Stimulated activated CD8-positive, alpha-beta memory T cell treated with anti-CD3 and anti-CD28 coated beads, Interleukin-2, amount 100 ng/mL, for 1 hour (primary cell): ENCODE data around the gene ADISSP.

Source experiments
- DNase-seq, 2 donors: peaks; one replicate each; pipeline ENCODE4 v3.0.0-alpha.2; 2020; ENCODE audit warnings: low read depth in 2 of 2

The ADISSP gene

DNA sequence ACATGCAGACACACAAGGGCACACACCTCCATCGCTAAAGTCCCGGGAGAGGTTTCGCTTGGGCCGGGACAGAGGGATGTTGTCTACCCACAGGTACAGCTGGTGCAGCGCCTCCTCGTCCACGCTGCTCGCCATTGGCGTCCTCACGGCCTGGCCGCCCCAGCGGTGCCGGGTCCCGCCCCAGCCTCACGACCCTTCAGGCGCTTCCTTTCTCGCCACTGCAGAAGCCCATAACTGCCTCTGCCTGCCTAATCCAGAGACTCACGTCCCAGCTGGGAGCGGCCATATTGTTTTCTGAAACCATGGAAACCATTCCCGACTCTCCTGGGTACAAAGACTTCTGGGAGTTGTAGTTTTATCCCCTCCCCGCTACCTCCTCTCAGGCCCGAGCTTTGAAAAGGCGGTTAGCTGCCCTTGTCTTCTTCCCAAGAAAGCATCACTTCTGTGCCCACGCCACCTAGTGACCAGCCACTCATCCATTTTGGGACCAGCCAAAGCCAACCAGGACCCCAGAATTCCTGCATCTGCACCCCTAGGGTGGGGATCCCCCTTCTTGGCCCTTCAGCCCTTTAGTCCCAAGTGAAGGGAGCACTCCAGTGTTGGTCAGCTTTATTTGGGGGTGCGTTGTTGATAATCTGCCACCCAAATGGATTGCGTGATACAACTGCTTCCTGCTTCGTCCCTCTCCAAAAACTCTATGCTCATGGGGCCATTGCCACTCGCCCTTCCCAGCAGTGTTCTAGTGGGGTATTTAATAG, 13.8 kb upstream of the ADISSP start, which contains the start of gene SPEF1:
Gene SPEF1 (minus strand): TSS at position 296 of the 758 bp plus-strand sequence. CDS start 161 bp downstream, at position 135.
- DNase-seq, result no peak

DNA sequence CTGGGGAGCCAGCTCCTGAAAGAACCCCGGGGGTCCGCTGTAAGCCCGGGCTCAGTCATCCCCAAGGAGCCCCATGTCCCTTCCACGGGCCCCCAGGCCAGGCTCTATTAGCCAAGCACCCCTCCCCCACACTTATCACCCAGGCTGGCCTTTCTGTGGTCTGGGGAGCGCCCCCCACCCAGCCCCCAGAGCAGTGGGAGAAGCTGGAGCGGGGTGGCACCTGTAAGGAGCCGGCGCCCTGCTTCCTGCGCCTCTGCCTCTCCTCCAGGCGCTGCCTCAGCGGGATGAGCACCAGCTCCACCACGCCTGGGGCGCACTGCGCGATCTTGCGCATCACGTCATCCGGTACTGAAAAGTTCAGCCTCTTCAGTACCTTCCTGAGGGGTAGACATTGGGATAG, 11.4 kb upstream of the ADISSP start:
- DNase-seq, result no peak

DNA sequence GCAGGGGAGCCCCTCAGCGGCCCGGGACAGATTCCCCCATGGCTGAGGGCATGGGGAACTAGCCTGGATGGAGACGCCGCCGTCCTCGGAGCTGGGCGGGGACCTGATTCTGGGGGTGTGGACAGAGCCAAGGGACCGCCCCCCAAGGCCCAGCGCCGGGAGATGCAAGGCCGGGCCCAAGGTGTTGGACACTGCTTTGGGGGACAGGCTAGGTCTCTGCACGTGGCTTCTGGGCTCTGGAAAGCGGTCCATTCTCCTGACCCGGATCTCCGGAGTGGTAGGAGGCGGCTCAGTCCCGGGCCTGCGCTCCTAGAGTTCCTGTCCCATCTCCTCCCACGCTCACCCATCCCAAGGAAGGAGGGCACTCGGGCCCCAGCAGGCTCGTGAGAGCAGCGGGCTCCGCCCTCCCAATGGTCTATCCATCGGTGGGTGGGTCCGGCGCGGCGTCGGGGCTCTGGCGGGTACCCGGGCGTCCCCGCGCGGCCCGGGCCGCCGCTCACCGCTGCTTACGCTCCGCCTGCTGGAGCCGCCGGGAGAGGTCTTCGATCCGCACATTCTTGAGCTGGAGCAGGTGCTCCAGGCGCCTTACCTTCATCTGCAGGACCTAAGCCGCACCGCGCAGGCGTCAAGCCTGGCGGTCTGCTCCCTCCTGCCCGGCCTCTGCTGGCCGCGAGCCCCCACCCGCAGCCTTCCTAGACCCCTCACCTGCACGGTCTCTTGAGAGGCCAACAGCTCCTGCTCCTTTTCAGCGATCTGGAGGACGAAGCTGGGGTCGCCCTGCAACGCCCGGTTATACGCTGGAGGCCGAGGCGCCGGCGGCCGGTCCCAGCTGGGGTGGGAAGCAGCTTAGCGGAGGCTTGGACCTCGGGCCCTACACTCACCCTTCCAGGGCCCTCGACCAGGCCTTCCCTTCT, 10.4 kb upstream of the ADISSP start:
- DNase-seq, result peak in 1 of 2 donors; percentile 30

DNA sequence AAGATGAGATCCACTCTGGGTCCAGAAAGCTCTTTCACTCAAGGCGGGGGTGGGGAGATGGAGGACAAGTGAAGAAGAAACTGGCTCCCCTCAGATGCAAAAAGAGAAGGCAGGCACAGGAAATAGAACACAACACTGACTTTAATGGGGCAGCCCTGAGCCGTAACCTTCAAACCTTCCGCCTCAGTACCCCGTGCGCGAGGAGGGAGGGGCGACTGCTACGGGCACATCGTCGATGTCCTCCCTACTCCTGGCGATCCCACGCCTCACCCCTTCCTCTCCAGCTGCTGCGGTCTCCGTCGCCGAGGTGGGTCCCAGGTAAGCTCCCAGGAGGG, 9.8 kb upstream of the ADISSP start:
- no peak for DNase-seq

DNA sequence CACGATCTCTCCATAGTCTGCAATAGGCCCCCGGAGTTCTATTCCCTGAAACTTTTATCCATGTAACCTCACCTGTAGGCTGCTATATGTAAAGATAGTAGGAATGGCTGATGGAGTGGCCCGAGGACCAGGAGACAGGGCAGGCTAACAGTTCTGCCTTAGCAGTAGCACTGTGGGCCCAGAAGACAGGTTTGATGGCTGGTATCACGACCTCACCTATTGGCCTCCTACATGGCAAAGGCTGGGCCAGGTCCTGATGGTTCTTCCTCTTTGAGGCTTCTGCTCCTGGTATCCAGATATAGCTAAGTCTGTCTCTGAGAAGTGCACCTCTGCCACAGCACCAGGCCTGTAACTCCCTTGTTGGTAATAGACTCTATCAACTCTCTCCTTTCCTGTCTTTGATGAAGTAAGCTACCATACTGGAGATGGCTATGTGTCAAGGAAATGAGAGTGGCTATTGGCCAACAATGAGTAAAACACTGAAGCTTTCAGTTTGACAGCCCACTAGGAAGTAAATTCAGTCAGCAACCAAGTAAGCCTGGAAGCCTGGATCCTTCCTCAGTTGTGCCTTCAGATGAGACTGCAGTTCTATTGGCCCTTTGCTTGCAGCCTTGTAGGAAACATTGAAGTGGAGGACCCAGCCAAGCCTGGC, 8.0 kb upstream of the ADISSP start:
- DNase-seq, result no peak

DNA sequence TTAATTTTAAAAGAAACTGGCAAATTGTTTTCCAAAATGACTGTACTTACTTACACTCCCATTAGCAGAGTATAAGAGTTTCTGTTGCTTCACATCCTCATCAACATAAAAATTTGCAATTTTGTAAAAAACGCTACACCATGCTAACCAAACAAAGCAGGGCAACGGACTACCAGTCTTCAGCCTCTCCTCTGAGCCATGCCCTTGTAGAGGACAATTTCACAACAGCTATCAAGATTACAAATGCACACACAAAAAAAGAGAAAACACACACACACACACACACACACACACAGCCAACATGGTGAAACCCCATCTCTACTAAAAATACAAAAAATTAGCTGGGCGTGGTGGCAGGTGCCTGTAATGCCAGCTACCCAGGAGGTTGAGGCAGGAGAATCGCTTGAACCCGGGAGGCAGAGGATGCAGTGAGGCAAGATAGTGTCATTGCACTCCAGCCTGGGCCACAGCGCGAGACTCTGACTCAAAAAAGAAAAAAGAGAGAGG, 4.1 kb upstream of the ADISSP start:
- DNase-seq, result no peak

DNA sequence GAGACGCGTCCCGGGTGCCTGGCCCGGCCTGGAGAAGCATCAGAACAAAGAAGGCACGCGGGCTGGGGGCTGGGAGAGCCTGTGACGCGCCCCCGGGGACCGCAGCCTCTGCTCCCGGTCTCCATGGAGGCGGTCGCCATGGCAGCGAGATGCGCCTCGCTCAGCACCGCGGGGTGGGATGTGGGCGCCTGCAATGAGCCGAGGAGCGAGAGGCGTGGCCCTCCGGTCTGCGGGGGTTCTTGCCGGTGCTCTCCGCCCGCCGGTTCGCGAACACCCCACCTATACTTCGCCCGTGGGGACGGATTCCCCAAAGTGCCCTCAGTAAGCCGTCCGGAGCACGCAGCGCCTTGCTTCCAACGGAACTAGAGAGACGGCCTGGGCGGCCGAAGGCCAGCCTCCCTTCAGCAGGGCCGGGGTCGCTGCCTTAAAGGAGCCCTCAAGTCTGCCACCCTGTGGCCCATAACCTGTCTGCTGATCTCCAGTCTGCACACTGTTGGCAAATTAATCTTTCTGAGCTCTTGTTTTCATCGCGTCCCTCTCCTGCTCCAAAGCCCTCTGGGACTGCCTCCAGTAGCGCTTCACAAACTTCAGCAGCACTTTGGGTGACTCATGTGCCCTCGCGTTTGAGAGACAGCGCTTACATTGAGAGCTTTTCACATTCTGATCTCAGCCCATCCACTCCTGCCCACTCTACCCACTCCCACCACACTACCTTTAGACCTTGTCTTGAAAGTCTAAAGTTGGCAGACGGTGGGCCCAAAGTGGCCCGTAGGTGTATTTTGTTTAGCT, 983 bp upstream of the ADISSP start:
- peak; percentile 61 to 62 for DNase-seq

DNA sequence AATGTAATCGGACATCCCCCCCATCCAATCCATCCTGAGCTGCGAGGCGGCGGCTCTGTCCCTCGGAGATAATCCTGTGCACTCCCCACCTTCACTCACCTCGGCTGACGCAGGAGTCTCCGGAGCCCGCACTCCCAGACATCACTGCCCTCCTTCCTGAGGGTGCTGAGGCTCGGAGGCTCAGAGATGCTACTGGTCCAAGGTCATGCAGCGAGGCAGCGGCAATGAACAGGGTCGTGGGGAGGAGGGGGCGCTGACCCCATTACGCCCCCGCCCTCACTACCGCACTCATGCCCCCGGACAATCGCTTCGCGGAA, 485 bp downstream of the ADISSP start:
- no peak for DNase-seq

DNA sequence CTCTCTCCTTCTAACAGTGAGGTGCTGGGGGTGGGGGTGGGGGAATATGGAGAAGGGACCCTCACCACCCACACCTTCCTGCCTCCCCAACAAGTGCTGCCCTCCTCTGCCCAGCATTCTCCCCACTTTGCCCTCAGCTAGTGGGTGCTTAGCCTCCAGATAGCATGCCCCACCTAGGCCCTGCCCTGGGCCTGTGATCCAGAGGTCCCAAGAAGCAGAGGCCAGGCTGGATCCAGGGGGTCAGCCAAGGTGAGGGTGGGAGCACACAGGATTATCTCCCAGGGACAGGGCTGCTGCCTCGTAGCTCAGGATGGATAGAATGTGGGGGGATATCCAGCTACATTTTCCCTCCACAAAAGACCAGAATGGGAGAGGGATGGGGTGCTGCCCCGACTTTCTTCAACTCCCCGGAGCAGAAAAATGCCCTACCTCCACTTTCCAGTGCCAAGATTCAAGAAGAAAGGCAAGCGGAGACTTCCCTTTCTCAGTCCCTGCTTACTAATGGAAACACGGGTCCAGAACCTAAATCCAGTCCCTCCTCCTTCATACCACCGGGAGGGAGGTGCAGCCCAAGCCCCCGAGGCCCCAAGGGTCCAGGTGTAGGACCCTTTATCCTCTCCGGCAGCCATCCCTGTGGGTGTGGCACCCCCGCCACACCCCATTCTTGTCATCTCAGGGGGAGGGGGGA, 987 bp downstream of the ADISSP start:
- DNase-seq, result no peak

DNA sequence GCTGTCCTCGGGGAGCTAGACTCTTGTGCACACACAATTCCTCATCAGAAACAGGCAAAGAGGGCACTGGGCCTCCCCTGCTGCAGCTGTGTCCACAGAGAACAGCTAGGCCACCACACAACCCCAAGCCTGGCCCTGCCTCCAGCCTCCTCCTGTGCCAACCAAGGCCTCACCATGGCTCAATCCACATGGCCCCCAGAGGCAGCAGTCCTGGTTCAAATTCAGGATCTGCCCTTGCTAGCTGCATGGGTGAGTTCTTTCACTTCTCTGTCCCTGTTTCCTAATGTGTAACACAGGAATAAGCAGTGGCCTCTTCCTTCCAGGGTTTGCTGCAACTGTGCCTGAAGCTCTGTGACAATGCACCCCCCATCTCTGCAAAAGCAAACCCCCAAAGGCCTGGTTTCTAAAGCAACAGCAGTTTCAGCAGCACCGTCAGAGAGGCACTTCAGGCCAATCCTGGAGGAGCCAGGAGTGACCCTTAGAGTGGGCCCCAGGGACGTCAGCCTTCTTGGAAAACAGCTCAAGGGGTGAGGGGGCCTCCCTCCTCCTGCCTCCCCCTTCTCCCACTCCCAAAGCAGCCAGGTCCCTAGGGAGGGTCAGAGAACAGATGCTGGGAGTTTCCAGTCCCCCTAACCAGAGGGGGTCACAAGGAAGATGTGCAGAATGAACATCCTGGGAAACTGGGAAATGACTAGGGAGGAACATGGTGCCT, 2.2 kb downstream of the ADISSP start:
- DNase-seq, result no peak

DNA sequence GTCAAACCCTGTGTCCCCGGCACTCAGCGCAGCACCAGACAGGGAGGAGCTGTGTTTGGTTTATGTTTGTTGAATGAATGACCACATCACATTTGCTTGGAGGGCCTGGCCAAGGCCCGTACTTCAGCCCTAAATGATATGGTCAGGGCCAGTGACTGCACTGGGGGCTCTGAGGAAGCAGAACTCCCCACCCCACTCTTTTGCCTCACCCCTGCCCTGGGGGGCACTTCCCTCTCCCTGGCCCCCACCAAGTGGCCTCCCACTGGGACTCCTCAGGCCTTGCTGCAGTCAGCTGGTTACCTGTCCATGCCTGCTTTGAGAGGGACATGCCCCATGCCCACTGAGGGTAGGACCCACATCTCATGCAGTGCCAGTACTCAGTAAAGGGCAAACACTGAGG, 2.9 kb downstream of the ADISSP start:
- no peak for DNase-seq

DNA sequence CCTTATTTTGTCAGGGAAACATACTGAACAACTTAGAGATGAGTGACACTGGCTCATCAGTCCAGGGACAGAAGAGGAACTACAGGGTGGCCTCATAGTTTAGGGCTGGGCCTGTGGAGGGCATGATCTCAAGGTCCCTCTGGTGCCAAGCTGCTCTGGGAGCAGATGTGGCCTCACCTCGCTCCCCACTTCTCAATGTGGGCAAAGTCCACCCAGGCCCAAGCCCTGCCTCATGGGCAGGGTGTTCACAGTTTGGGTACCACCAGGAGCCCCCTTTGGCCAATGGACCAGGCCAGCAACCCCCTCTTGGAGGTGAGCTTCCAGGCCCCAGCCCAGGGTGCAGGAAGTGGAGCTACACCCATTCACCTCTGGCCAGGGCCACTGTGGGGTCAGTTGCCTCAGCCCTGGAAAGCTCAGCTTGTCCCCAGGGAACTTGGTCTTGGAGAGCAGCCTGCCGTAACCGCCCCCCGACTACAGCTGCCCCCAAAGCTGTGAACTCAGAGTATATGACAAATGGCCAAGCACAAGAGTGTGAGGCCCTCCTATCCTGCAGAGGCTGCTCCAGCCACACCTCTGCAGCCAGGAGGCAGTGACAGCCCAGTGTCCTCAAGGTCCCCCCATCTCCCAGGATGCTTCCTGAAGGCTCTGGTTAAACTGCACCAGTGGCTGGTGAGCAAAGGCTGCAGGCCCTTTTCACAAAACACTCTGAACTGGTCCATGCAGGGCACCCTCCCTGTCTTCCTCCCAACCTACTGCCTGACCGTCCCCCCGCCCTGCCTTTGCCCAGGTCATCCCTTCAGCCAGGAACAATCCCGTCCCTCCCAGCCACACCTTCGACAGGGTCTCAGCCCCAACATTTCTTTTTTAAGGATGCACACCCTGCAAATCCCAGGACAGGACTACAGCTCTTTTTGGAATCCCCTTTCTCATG, 3.6 kb downstream of the ADISSP start:
- DNase-seq, result no peak

DNA sequence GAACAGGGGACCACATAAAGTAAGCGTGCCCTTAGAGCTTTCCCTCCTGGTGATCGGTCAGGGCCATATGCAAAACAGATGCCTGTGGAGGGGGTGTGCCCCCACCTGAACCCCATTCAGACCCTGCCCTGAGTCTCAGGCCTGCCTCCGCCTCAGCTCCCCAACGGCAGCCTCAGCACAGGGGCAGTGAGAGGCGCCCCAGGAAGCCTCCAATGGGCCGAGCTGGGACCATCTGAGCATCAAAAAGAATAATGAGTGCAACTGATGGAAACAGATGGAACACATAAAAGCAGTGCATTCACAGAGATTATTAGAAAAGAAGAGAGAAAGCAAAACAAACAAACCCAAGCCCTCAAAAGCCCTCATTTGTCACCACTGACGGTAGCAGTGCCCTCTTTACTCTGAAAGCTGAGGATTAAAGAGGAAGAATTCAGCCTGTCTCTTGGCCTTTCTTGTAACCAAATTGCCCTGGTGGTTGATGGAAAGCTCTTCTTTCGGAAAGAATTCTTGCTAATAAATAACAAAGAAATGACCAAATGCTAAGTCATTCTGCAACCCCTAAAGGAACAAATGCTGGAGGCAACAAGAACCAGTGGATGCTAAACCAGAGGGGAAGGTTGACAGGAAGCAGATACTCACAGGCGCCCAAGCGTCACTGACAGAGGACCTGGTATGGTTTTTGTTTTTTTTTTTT, 6.8 kb downstream of the ADISSP start:
- DNase-seq, result no peak

DNA sequence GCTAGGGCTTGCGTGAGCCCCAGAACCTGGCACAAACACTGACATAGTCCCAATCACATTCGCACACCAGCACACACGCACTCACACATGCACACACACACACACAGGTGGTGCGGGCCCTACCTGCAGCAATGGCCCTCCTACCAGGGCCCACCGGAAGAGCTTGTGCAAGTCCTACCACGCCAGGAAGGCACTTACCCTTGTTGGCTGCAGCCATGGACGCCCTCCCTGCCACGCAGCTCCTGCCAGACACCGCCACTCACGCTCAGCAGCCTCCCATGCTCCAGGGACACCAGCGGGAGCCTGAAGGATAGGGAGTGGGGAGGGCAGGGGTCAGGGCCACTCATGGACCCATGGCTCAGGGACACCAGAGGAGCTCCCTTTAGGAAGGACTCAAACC, 7.7 kb downstream of the ADISSP start:
- no peak for DNase-seq

DNA sequence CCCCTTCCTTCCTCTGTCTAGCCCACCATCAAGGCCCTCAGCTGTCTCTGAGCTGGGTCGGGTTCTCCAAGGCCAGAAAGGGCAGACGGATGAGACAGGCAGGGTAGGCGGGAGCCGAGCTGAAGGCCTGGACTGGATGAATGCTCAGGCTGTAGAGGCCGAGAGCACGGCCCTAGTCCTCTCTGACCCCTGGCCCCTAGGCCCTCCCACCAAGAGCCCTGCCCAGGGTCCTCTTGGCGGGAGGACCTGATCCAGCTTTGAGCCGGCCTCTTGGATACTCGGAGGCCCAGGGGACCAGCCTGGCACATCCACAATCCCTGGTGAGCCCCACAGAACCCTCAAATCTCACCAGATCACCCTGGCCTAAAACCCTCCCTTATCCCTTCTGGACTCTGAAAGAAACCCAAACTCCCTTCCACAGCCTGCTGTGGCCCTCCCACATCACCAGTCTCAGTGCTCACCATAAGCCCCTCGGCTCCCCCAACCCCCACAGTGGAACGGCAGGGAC, 8.2 kb downstream of the ADISSP start:
- DNase-seq, result no peak

DNA sequence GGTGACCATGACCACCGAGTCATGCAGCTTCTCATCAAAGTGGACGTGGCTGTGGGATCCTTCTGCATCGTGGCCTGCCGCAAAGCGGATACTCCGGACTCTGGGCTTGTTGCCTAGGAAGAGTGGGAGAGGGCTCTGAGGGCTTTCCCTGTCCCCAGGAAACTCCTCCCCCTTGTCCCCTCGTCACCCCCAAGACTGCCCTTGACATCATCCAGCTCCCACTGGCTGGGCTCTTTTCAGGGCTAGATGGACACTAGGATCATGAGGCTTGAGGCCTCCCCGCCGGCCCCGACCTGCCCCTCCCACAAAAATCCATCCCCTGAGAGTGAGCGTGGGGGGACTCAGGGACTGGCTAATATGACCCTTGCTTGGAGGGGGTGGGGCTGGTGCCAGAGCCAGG, 9.0 kb downstream of the ADISSP start:
- no peak for DNase-seq

DNA sequence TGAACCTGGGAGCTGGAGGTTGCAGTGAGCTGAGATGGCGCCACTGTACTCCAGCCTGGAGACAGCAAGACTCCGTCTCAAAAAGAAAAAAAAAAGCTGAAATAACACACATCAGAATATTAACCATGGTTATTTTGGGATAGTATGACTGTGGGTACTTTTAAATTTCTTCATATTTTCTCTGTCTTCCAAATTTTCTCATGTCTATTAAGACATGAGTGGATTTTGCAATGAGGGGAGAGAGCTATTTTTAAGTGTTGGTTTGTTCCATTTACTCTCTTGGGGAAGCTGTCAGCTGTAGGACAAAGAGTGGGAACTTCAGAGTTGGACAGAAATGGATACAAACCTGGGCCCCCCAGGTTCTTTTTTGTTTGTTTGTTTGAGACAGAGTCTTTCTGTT, 10.3 kb downstream of the ADISSP start:
- no peak for DNase-seq

DNA sequence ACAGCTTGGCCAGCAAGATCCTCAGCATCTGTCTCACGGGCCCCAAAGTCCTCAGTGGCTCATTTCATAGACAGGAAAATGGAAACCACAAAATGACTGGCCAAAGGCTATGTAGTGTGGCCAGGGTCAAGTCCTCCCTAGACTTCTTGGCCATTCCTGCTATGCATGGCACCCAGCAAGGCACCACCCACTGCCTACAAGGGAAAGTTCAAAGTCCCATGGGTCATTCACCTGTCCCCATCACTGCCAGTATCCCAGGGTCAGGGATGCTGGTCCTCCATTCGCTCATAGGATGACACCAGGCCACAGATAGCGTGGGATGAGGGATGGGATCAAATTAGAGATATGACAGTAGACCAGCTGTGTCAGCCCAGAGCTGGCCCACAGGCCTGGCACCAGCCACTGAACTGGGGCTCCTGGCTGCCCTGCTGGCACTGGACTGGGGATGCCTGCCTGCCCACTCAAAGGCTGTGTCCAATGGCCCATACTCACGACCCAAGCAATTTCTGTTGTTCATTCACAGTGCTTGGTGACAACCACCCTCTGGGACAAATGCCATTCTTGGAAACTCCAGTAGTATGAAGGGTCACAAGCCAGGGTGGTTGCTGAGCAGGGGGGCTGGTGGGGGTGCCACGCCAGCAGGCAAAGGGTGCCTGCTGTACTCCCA, 11.6 kb downstream of the ADISSP start:
- DNase-seq, result no peak
